GM23338 (cell line): ENCODE results near the gene CIB4. TPM values are rescaled to one million over a fixed set of nuclear protein-coding genes. Genes with fewer than 3 reads are reported as not detected.

Source experiments
- ATAC-seq: fragments of 200-7000 bp; cut with Tn5 transposase; 3 replicates; pipeline ENCODE4 v1.9.1; 2020
- DNase-seq: peaks from one replicate; pipeline ENCODE4 v3.0.0-alpha.2; 2015; ENCODE audit warnings: low spot score
- H2AFZ ChIP-seq: fragments of 200-600 bp; sonication (generic); 2 replicates; pipeline ENCODE4 v1.8.0; 2016; ENCODE audit warnings: antibody characterized with exemption, mild to moderate bottlenecking, moderate library complexity
- H3F3A ChIP-seq: fragments of 200-600 bp; sonication (generic); replicated peaks from 2 replicates; pipeline ENCODE4 v1.8.0; 2017; ENCODE audit warnings: antibody characterized with exemption, mixed run types, low read depth
- H3K27ac ChIP-seq: fragments of 200-600 bp; sonication (generic); 2 replicates; pipeline ENCODE4 v1.6.1; 2016; ENCODE audit warnings: low read depth
- H3K27me3 ChIP-seq: fragments of 200-600 bp; sonication (generic); 2 replicates; pipeline ENCODE4 v1.8.0; 2016; ENCODE audit warnings: mild to moderate bottlenecking, mixed run types, moderate library complexity; ENCODE audit not compliant: insufficient read depth
- H3K36me3 ChIP-seq: fragments of 200-600 bp; sonication (generic); 2 replicates; pipeline ENCODE4 v1.8.0; 2016; ENCODE audit warnings: mild to moderate bottlenecking; ENCODE audit not compliant: insufficient read depth
- H3K4me1 ChIP-seq: fragments of 200-600 bp; sonication (generic); 2 replicates; pipeline ENCODE4 v1.8.0; 2016; ENCODE audit warnings: mild to moderate bottlenecking, moderate library complexity; ENCODE audit not compliant: insufficient read depth
- H3K4me2 ChIP-seq: fragments of 200-600 bp; sonication (generic); 2 replicates; pipeline ENCODE4 v1.7.1; 2017; ENCODE audit warnings: mixed run types
- H3K4me3 ChIP-seq: fragments of 200-600 bp; sonication (generic); 2 replicates; pipeline ENCODE4 v1.6.1; 2016; ENCODE audit warnings: mixed run types
- H3K79me2 ChIP-seq: fragments of 200-600 bp; sonication (generic); replicated peaks from 2 replicates; pipeline ENCODE4 v1.8.0; 2017; ENCODE audit warnings: mild to moderate bottlenecking; ENCODE audit not compliant: insufficient read depth
- H3K9me2 ChIP-seq: fragments of 200-600 bp; sonication (generic); 2 replicates; pipeline ENCODE4 v1.8.0; 2017; ENCODE audit not compliant: insufficient read depth
- H4K20me1 ChIP-seq: fragments of 200-600 bp; sonication (generic); replicated peaks from 2 replicates; pipeline ENCODE4 v1.8.0; 2017; ENCODE audit warnings: mild to moderate bottlenecking; ENCODE audit not compliant: insufficient read depth
- H3K27ac Mint-ChIP-seq: 2 replicates; pipeline ENCODE4 v1.8.0; 2020; ENCODE audit warnings: inconsistent platforms, mild to moderate bottlenecking, moderate library complexity, mixed read lengths
- H3K27me3 Mint-ChIP-seq: 3 replicates; pipeline ENCODE4 v1.8.0; 2022; ENCODE audit warnings: low read depth, mild to moderate bottlenecking, moderate library complexity, mixed read lengths, inconsistent platforms; ENCODE audit not compliant: insufficient read depth, poor library complexity
- H3K36me3 Mint-ChIP-seq: 3 replicates; pipeline ENCODE4 v1.8.0; 2021; ENCODE audit warnings: low read depth, mild to moderate bottlenecking, inconsistent platforms, moderate library complexity, mixed read lengths
- H3K4me1 Mint-ChIP-seq: 3 replicates; pipeline ENCODE4 v1.8.0; 2020; ENCODE audit warnings: mild to moderate bottlenecking, inconsistent platforms, mixed read lengths
- H3K4me3 Mint-ChIP-seq: 3 replicates; pipeline ENCODE4 v1.8.0; 2021; ENCODE audit warnings: moderate library complexity, mild to moderate bottlenecking, inconsistent platforms, mixed read lengths
- H3K9me3 Mint-ChIP-seq: 3 replicates; pipeline ENCODE4 v1.8.0; 2020; ENCODE audit warnings: moderate library complexity, mild to moderate bottlenecking, inconsistent platforms, mixed read lengths
- CREB1 ChIP-seq: fragments of 250-450 bp; sonication (Bioruptor Pico); IDR thresholded peaks from 2 replicates; pipeline ENCODE4 v1.5.0; 2020; ENCODE audit warnings: low read depth, mild to moderate bottlenecking, moderate library complexity
- CTCF ChIP-seq, 2 experiments: fragments of 200-600 bp in 1 of 2; sonication (generic) in 1 of 2; conservative IDR thresholded peaks; 2 replicates each; pipeline versions ENCODE4 v1.5.1 to v1.6.1; 2016 to 2017; ENCODE audit warnings: antibody characterized with exemption in 2 of 2, low read depth in 2 of 2, mild to moderate bottlenecking in 2 of 2, moderate library complexity in 1 of 2
- ETS1 ChIP-seq: IDR thresholded peaks from 2 replicates; pipeline ENCODE4 v1.6.1; 2016; ENCODE audit warnings: antibody characterized with exemption
- EZH2 ChIP-seq: fragments of 200-600 bp; sonication (generic); IDR thresholded peaks from one replicate; pipeline ENCODE4 v1.8.0; 2017; ENCODE audit warnings: antibody characterized with exemption, mild to moderate bottlenecking, low read depth; ENCODE audit not compliant: unreplicated experiment
- EZH2phosphoT487 ChIP-seq: fragments of 200-600 bp; sonication (generic); IDR thresholded peaks from one replicate; pipeline ENCODE4 v1.8.1; 2018; ENCODE audit warnings: antibody characterized with exemption; ENCODE audit not compliant: unreplicated experiment
- JUNB ChIP-seq: IDR thresholded peaks from one replicate; pipeline ENCODE4 v1.6.1; 2016; ENCODE audit warnings: antibody characterized with exemption; ENCODE audit not compliant: unreplicated experiment
- NANOG ChIP-seq: IDR thresholded peaks from 2 replicates; pipeline ENCODE4 v1.6.1; 2016; ENCODE audit warnings: antibody characterized with exemption, borderline replicate concordance
- POLR2AphosphoS5 ChIP-seq: IDR thresholded peaks from 2 replicates; pipeline ENCODE4 v1.6.1; 2016; ENCODE audit warnings: antibody characterized with exemption, low read depth
- REST ChIP-seq: IDR thresholded peaks from one replicate; pipeline ENCODE4 v1.6.1; 2018; ENCODE audit warnings: antibody characterized with exemption; ENCODE audit not compliant: unreplicated experiment
- STAT1 ChIP-seq: IDR thresholded peaks from one replicate; pipeline ENCODE4 v1.6.1; 2016; ENCODE audit warnings: antibody characterized with exemption; ENCODE audit not compliant: unreplicated experiment
- ZNF114 ChIP-seq: fragments of 250-450 bp; sonication (Bioruptor Pico); IDR thresholded peaks from 2 replicates; pipeline ENCODE4 v1.5.0; 2020; ENCODE audit warnings: mild to moderate bottlenecking, moderate library complexity
- ZNF331 ChIP-seq: fragments of 250-450 bp; sonication (Bioruptor Pico); IDR thresholded peaks from 2 replicates; pipeline ENCODE4 v1.5.0; 2020; ENCODE audit warnings: low read depth, mild to moderate bottlenecking, moderate library complexity
- ZNF462 ChIP-seq: fragments of 250-450 bp; sonication (Bioruptor Pico); IDR thresholded peaks from 2 replicates; pipeline ENCODE4 v1.5.0; 2020; ENCODE audit warnings: mild to moderate bottlenecking, moderate library complexity
- polyA plus RNA-seq: library from polyadenylated mRNA; unstranded; fragments of >200 nt; fragmentation: Nextera tagmentation; extraction: Ambion mirVana; gene quantifications from 2 replicates; pipeline ENCODE4 v1.2.1, GENCODE V29; 2016
- total RNA-seq: library from RNA; depleted of rRNA; stranded (reverse); fragments of >200 nt; shearing (Covaris generic); gene quantifications from 2 replicates; pipeline ENCODE4 v1.2.3, GENCODE V29; 2014

The CIB4 gene
- total and polyA plus RNA-seq, 2 experiments from 2014 or later, result not detected

- Histone ChIP-seq H4K20me1 (no peaks in the 10 kb centered on the region), H3K4me3 (no peak overlapping the region), H3K79me2 (no peaks in the 10 kb centered on the region), H3K4me2 (no peak overlapping the region), H3K9me2 (no peaks in the 10 kb centered on the region), H2AFZ (no peak overlapping the region), H3F3A (no peaks in the 10 kb centered on the region), H3K27me3 (no peaks in the 10 kb centered on the region), H3K27ac (no peak overlapping the region), H3K4me1 (no peaks in the 10 kb centered on the region), H3K36me3 (no peaks in the 10 kb centered on the region)
- DNase-seq (no peak), ATAC-seq (no peak)
- Mint-ChIP-seq H3K4me3 (no peak overlapping the region), H3K4me1 (peaks cover 7% of the 10 kb centered on the region), H3K27me3 (peaks cover 7% of the 10 kb centered on the region), H3K9me3 (no peaks in the 10 kb centered on the region), H3K27ac (no peak overlapping the region), H3K36me3 (no peaks in the 10 kb centered on the region)
- TF ChIP-seq ZNF114 (CRISPR knock-in tag) (no peak), STAT1 (no peak), JUNB (no peak), CTCF (conservative IDR thresholded peaks at IDR 0.05; ENCODE audit: low read depth in 2 of 2) (no peak), POLR2AphosphoS5 (no peak), NANOG (no peak), CREB1 (CRISPR knock-in tag) (no peak), EZH2 (no peak), REST (no peak), ZNF462 (CRISPR knock-in tag) (no peak), EZH2phosphoT487 (no peak), ETS1 (no peak), ZNF331 (CRISPR knock-in tag) (no peak)
These were observed 38.6 kb downstream of the CIB4 start for GRCh38 chr2:26602575-26602974.
